WTC11 (cell line): ENCODE results near the gene MEGF9. TPM values are rescaled to one million over a fixed set of nuclear protein-coding genes. Genes with fewer than 3 reads are reported as not detected.
A peak's percentile ranks its signal among the peaks of the same experiment; 100 is the strongest.

Experiments used
- ATAC-seq: fragments of 200-7000 bp; cut with Tn5 transposase; 2 replicates; pipeline ENCODE4 v1.10.0; 2021; ENCODE audit warnings: mild to moderate bottlenecking, moderate library complexity
- CTCF ChIA-PET: fragments of 300-600 bp; sonication (Branson Sonifier 250); formaldehyde crosslinking; loops from one replicate; lab custom pipeline; 2021; ENCODE audit warnings: antibody characterized with exemption; lab: Charles Lee
- POLR2A ChIA-PET: fragments of 350-600 bp; sonication (Branson Sonifier 250); formaldehyde crosslinking; loops from one replicate; lab custom pipeline; 2021; ENCODE audit warnings: antibody characterized with exemption; lab: Charles Lee
- DNase-seq: peaks from one replicate; pipeline ENCODE4 v3.0.0; 2021; ENCODE audit warnings: low spot score
- H3K27ac Mint-ChIP-seq: 2 replicates; pipeline ENCODE4 v1.8.0; 2021; ENCODE audit warnings: mixed read lengths
- H3K27me3 Mint-ChIP-seq: 2 replicates; pipeline ENCODE4 v1.8.0; 2021; ENCODE audit warnings: low read depth, mild to moderate bottlenecking, moderate library complexity, mixed read lengths
- H3K36me3 Mint-ChIP-seq: 2 replicates; pipeline ENCODE4 v1.8.0; 2021; ENCODE audit warnings: mixed read lengths
- H3K4me1 Mint-ChIP-seq: 2 replicates; pipeline ENCODE4 v1.8.0; 2022; ENCODE audit warnings: mixed read lengths
- H3K4me3 Mint-ChIP-seq: 2 replicates; pipeline ENCODE4 v1.8.0; 2021; ENCODE audit warnings: mild to moderate bottlenecking, moderate library complexity, mixed read lengths
- H3K9me3 Mint-ChIP-seq: 2 replicates; pipeline ENCODE4 v1.8.0; 2021; ENCODE audit warnings: mixed read lengths
- ETV6 ChIP-seq: sonication (generic); formaldehyde crosslinking; IDR thresholded peaks from 2 replicates; pipeline ENCODE4 v1.8.1; 2022; ENCODE audit warnings: mild to moderate bottlenecking, missing genetic modification reagents
- FOXK1 ChIP-seq: sonication (generic); formaldehyde crosslinking; IDR thresholded peaks from 2 replicates; pipeline ENCODE4 v1.8.0; 2022; ENCODE audit warnings: mild to moderate bottlenecking, moderate library complexity, missing genetic modification reagents
- IRF2 ChIP-seq: sonication (generic); formaldehyde crosslinking; IDR thresholded peaks from 2 replicates; pipeline ENCODE4 v1.8.0; 2022; ENCODE audit warnings: low read depth, missing genetic modification reagents, borderline replicate concordance
- KAT7 ChIP-seq: sonication (generic); formaldehyde crosslinking; IDR thresholded peaks from 2 replicates; pipeline ENCODE4 v1.8.1; 2023; ENCODE audit warnings: missing genetic modification reagents, mild to moderate bottlenecking, borderline replicate concordance
- NFATC4 ChIP-seq: fragments of 250-450 bp; sonication (Bioruptor Pico); IDR thresholded peaks from 2 replicates; pipeline ENCODE4 v1.9.0; 2021; ENCODE audit warnings: mild to moderate bottlenecking
- NFYB ChIP-seq: sonication (generic); formaldehyde crosslinking; conservative IDR thresholded peaks from 2 replicates; pipeline ENCODE4 v1.8.0; 2022; ENCODE audit warnings: low read depth, missing genetic modification reagents
- NR3C1 ChIP-seq: sonication (generic); formaldehyde crosslinking; conservative IDR thresholded peaks from 2 replicates; pipeline ENCODE4 v1.8.1; 2023; ENCODE audit warnings: low read depth, mild to moderate bottlenecking, missing genetic modification reagents
- SMAD3 ChIP-seq: sonication (generic); formaldehyde crosslinking; IDR thresholded peaks from 2 replicates; pipeline ENCODE4 v1.8.0; 2022; ENCODE audit warnings: missing genetic modification reagents, mild to moderate bottlenecking, borderline replicate concordance
- TEAD4 ChIP-seq: sonication (generic); formaldehyde crosslinking; IDR thresholded peaks from 2 replicates; pipeline ENCODE4 v1.8.0; 2022; ENCODE audit warnings: mild to moderate bottlenecking, missing genetic modification reagents
- ZNF317 ChIP-seq: sonication (generic); formaldehyde crosslinking; IDR thresholded peaks from 2 replicates; pipeline ENCODE4 v1.8.1; 2023; ENCODE audit warnings: low read depth, mild to moderate bottlenecking, moderate library complexity, missing genetic modification reagents, borderline replicate concordance
- ZNF396 ChIP-seq: fragments of 250-450 bp; sonication (Bioruptor Pico); IDR thresholded peaks from 2 replicates; pipeline ENCODE4 v1.8.0; 2021; ENCODE audit warnings: mild to moderate bottlenecking, moderate library complexity, borderline replicate concordance
- total RNA-seq: library from RNA; stranded (reverse); gene quantifications from 3 replicates; pipeline ENCODE4 v1.2.3, GENCODE V29; 2021
- TF ChIP-seq, protein P1 (sequence below): sonication (generic); formaldehyde crosslinking; IDR thresholded peaks from 2 replicates; pipeline ENCODE4 v1.8.0; 2023; ENCODE audit warnings: missing genetic modification reagents, mild to moderate bottlenecking, borderline replicate concordance
- TF ChIP-seq, protein P2 (sequence below): fragments of 250-450 bp; sonication (Bioruptor Pico); IDR thresholded peaks from 2 replicates; pipeline ENCODE4 v1.9.0; 2021; ENCODE audit warnings: mild to moderate bottlenecking
- TF ChIP-seq, protein P3 (sequence below): sonication (generic); formaldehyde crosslinking; IDR thresholded peaks from 2 replicates; pipeline ENCODE4 v1.8.1; 2022; ENCODE audit warnings: missing genetic modification reagents, borderline replicate concordance

Gene MEGF9
- total RNA-seq, 1 experiment from 2014 or later, result 0.92 TPM

DNA sequence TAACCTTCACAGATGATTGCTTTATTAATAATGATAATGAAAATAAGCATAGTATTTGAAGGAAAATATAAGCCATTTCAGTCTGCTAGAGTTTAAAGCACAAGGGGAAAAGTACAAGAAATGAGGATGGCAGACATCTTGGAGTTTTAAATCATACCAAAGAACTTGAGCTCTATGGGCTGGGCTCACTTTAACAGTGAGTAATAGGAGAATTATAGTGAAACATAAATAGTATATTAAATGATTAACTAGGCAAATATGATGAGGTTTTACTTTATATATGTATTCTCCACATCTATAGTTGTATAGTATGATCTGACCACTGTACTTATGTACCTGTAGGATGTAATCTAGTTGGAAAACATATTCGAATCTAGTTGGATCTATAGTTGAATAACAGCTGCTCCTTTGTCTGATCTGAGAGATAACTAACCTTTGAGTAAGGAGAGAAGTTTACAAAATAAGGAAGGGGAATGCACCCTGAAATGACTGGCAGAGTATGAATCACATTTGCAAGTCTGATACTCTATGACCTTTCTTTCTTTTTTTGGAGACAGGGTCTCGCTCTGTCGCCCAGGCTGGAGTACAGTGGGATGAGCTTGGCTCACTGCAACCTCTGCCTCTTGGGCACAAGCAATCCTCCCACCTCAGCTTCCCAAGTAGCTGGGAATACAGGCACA, 17.6 kb downstream of the MEGF9 start:
- Mint-ChIP-seq H3K4me3 (no peak overlapping the region), H3K27ac (no peak overlapping the region), H3K9me3 (no peaks in the 10 kb centered on the region), H3K27me3 (peaks cover 8% of the 10 kb centered on the region), H3K4me1 (peaks cover 5% of the 10 kb centered on the region), H3K36me3 (no peaks in the 10 kb centered on the region)
- TF ChIP-seq SMAD3 (CRISPR knock-in tag) (no peak), ZNF396 (CRISPR knock-in tag) (no peak), NFYB (CRISPR knock-in tag) (no peak), NFATC4 (CRISPR knock-in tag) (no peak), NR3C1 (no peak), ETV6 (CRISPR knock-in tag) (no peak)
- TF ChIP-seq, protein P1, sequence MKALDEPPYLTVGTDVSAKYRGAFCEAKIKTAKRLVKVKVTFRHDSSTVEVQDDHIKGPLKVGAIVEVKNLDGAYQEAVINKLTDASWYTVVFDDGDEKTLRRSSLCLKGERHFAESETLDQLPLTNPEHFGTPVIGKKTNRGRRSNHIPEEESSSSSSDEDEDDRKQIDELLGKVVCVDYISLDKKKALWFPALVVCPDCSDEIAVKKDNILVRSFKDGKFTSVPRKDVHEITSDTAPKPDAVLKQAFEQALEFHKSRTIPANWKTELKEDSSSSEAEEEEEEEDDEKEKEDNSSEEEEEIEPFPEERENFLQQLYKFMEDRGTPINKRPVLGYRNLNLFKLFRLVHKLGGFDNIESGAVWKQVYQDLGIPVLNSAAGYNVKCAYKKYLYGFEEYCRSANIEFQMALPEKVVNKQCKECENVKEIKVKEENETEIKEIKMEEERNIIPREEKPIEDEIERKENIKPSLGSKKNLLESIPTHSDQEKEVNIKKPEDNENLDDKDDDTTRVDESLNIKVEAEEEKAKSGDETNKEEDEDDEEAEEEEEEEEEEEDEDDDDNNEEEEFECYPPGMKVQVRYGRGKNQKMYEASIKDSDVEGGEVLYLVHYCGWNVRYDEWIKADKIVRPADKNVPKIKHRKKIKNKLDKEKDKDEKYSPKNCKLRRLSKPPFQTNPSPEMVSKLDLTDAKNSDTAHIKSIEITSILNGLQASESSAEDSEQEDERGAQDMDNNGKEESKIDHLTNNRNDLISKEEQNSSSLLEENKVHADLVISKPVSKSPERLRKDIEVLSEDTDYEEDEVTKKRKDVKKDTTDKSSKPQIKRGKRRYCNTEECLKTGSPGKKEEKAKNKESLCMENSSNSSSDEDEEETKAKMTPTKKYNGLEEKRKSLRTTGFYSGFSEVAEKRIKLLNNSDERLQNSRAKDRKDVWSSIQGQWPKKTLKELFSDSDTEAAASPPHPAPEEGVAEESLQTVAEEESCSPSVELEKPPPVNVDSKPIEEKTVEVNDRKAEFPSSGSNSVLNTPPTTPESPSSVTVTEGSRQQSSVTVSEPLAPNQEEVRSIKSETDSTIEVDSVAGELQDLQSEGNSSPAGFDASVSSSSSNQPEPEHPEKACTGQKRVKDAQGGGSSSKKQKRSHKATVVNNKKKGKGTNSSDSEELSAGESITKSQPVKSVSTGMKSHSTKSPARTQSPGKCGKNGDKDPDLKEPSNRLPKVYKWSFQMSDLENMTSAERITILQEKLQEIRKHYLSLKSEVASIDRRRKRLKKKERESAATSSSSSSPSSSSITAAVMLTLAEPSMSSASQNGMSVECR (CRISPR knock-in tag), result no peak
- CTCF ChIA-PET, result no interaction called here
- DNase-seq, result no peak
- no peak for ATAC-seq
- POLR2A ChIA-PET, result no interaction called here

DNA sequence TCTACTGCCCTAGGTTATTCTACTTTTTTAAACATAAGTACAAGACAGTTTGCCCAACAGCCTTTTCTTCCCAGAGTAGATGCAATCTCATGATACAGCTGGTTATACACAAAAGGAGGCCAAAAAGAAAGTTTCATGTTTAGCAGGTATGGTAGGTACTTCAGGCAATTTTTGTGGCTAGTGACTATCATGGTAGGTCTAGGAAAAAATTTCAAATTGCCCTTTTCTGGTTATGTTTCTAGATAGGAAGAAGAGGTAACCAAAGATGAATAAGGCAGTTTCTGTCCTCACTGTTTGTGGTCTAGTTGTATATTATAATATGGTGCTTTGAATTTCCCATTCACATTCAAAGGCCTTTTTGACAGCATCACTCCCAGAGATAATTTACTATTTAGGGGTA, 19.7 kb downstream of the MEGF9 start:
- POLR2A ChIA-PET, result no interaction called here

DNA sequence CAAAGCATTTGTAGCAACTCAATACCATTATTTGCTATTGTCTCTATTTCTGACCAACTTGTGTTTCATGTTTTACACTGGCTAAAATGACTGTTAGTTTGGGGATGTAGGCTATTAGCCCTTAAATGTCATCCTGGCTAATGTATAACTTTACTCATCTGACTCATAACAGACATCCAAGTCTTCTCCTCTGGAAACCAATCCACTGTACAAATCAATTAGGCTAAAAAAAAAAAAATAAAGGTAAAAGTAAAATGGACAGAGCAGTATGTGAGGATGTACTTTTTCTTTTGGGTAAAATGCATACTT, 20.6 kb downstream of the MEGF9 start:
- no peak for ATAC-seq
- ChIA-PET POLR2A (no interaction called here), CTCF (no interaction called here)
- Mint-ChIP-seq H3K36me3 (no peaks in the 10 kb centered on the region), H3K9me3 (no peaks in the 10 kb centered on the region), H3K27ac (no peak overlapping the region), H3K27me3 (no peaks in the 10 kb centered on the region), H3K4me1 (peaks cover 5% of the 10 kb centered on the region), H3K4me3 (no peak overlapping the region)
- TF ChIP-seq KAT7 (CRISPR knock-in tag), result no peak
- no peak for DNase-seq

More for the DNA sequence above, 19.7 kb downstream of the MEGF9 start:
- no peak for ATAC-seq
- TF ChIP-seq ZNF317 (CRISPR knock-in tag), result no peak
- TF ChIP-seq IRF2 (CRISPR knock-in tag), result no peak
- TF ChIP-seq FOXK1 (CRISPR knock-in tag), result no peak
- TF ChIP-seq, all 79 proteins: peak for 0
- Mint-ChIP-seq H3K27ac (no peak overlapping the region), H3K9me3 (no peaks in the 10 kb centered on the region), H3K4me1 (peaks cover 5% of the 10 kb centered on the region), H3K36me3 (no peaks in the 10 kb centered on the region), H3K4me3 (no peak overlapping the region), H3K27me3 (no peaks in the 10 kb centered on the region)
- no peak for DNase-seq
- CTCF ChIA-PET, result no interaction called here

DNA sequence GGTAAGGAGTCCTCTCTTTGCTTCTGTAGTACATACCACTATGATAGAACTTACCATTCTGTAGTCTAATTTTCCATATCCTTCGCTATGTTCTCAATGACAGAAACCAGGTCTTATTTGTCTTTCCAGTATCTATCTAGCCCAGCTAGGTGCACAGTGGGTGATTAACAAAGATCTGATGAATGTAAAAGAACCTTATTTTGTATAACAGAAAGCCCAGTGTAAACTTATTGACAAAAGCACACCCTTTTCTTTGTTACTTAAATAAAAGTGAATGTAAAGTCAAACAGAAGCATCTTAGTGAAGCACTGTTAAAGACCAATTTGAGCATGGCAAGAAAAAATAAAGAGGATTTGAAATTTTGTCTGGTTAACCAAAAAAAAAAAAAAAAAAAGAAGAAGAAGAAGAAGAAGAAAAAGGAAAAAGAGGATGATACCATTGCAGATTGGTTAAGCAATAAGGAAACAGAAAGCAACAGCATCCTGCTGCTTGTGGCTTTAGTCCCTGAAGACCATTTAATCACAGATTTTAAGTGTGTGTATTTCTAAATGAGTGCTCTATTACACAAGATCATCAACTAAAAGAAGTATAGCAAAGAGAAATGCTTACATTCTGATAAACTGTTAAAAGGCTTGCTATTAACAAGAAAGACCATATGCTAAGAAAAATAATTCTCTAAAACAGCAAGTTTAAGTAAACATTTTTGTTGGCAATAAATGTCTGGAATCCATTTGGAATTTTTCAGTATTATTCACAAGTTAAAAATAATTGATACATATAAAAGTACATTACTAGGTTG, 21.2 kb downstream of the MEGF9 start:
- Mint-ChIP-seq H3K9me3 (no peaks in the 10 kb centered on the region), H3K4me1 (peaks cover 5% of the 10 kb centered on the region), H3K36me3 (no peaks in the 10 kb centered on the region), H3K4me3 (no peak overlapping the region), H3K27me3 (no peaks in the 10 kb centered on the region), H3K27ac (no peak overlapping the region)
- peak; percentile 60; the same call in 1 of the 2 replicates for ATAC-seq
- ChIA-PET CTCF (no interaction called here), POLR2A (no interaction called here)
- no peak for DNase-seq
- TF ChIP-seq, protein P2, sequence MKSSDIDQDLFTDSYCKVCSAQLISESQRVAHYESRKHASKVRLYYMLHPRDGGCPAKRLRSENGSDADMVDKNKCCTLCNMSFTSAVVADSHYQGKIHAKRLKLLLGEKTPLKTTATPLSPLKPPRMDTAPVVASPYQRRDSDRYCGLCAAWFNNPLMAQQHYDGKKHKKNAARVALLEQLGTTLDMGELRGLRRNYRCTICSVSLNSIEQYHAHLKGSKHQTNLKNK (CRISPR knock-in tag), result 0 out of 2 replicates have a peak, but pooled peaks have one; percentile 12
- TF ChIP-seq TEAD4 (CRISPR knock-in tag), result no peak
- TF ChIP-seq, protein P3, sequence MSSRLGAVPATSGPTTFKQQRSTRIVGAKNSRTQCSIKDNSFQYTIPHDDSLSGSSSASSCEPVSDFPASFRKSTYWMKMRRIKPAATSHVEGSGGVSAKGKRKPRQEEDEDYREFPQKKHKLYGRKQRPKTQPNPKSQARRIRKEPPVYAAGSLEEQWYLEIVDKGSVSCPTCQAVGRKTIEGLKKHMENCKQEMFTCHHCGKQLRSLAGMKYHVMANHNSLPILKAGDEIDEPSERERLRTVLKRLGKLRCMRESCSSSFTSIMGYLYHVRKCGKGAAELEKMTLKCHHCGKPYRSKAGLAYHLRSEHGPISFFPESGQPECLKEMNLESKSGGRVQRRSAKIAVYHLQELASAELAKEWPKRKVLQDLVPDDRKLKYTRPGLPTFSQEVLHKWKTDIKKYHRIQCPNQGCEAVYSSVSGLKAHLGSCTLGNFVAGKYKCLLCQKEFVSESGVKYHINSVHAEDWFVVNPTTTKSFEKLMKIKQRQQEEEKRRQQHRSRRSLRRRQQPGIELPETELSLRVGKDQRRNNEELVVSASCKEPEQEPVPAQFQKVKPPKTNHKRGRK (CRISPR knock-in tag), result no peak
- TF ChIP-seq, all 79 proteins: peak for 1
